GM19452 (cell line): Measurements from ENCODE around the gene PRDM11.
"Not testable (repeated sequence)": the region's sequence is repeated elsewhere in the genome, so short reads cannot be mapped to it uniquely, and the experiment has no call there.

Experiments used
- ATAC-seq: cut with Tn5 transposase; IDR thresholded peaks from one replicate; pipeline ENCODE4 v1.9.1; 2021; ENCODE audit not compliant: unreplicated experiment

PRDM11 gene

GRCh38 chr11:45146072-45147016 lies at the start of gene PRDM11:
PRDM11 (plus strand) TSS chr11:45146639; CDS start chr11:45181767, 35,128 bp downstream.
- ATAC-seq: peak; percentile 34

GRCh38 chr11:45097721-45098493 lies 48.5 kb upstream of the PRDM11 start:
- no peak for ATAC-seq

GRCh38 chr11:45098929-45099328 lies 47.5 kb upstream of the PRDM11 start:
- ATAC-seq: no peak

- no peak for ATAC-seq
These were observed 46.1 kb upstream of the PRDM11 start for GRCh38 chr11:45100339-45100738.

GRCh38 chr11:45102361-45102809 lies 44.1 kb upstream of the PRDM11 start:
- peak; percentile 11 for ATAC-seq

- peak; percentile 75 for ATAC-seq
These were observed 43.4 kb upstream of the PRDM11 start for GRCh38 chr11:45102810-45103621.

- ATAC-seq: no peak
These were observed 42.2 kb upstream of the PRDM11 start for GRCh38 chr11:45104006-45104789.

GRCh38 chr11:45104790-45105084 lies 41.7 kb upstream of the PRDM11 start:
- no peak for ATAC-seq

GRCh38 chr11:45105233-45105983 lies 41.0 kb upstream of the PRDM11 start:
- ATAC-seq: no peak

- ATAC-seq: no peak
These were observed 40.5 kb upstream of the PRDM11 start for GRCh38 chr11:45105984-45106375.

- ATAC-seq: no peak
These were observed 40.0 kb upstream of the PRDM11 start for GRCh38 chr11:45106440-45106839.

GRCh38 chr11:45107029-45107428 lies 39.4 kb upstream of the PRDM11 start:
- no peak for ATAC-seq

GRCh38 chr11:45108070-45109064 lies 38.1 kb upstream of the PRDM11 start:
- ATAC-seq: no peak

- no peak for ATAC-seq
These were observed 37.0 kb upstream of the PRDM11 start for GRCh38 chr11:45109400-45109799.

- no peak for ATAC-seq
These were observed 35.9 kb upstream of the PRDM11 start for GRCh38 chr11:45110562-45110961.

GRCh38 chr11:45113807-45114206 lies 32.6 kb upstream of the PRDM11 start:
- ATAC-seq: no peak

- ATAC-seq: not testable (repeated sequence)
These were observed 18.6 kb upstream of the PRDM11 start for GRCh38 chr11:45127836-45128235.

- ATAC-seq: no peak
These were observed 12.6 kb upstream of the PRDM11 start for GRCh38 chr11:45133878-45134277.
